Stimulated activated CD4-positive, alpha-beta T cell treated with anti-CD3 and anti-CD28 coated beads, TNF-alpha, amount 100 ng/mL, for 4 hours (primary cell): ENCODE data around the gene ALDH3B2.
"Not testable (repeated sequence)": the region's sequence is repeated elsewhere in the genome, so short reads cannot be mapped to it uniquely, and the experiment has no call there.

Experiments used
- DNase-seq, 3 experiments: peaks; one replicate each; pipeline ENCODE4 v3.0.0-alpha.2; 2020; ENCODE audit warnings: low read depth in 3 of 3

Gene ALDH3B2

GRCh38 chr11:67685641-67686332 lies 11.4 kb upstream of the ALDH3B2 start:
- DNase-seq: not testable (repeated sequence)

- DNase-seq: not testable (repeated sequence)
Observed at GRCh38 chr11:67682126-67683034, 8.0 kb upstream of the ALDH3B2 start.

GRCh38 chr11:67680696-67681470 lies 6.5 kb upstream of the ALDH3B2 start:
- no peak for DNase-seq

- no peak for DNase-seq
Observed at GRCh38 chr11:67675058-67675747, 780 bp upstream of the ALDH3B2 start.

- no peak for DNase-seq
Observed at GRCh38 chr11:67673902-67674301, 521 bp downstream of the ALDH3B2 start.

- DNase-seq: no peak
Observed at GRCh38 chr11:67673358-67673757, 1.1 kb downstream of the ALDH3B2 start.

- no peak for DNase-seq
Observed at GRCh38 chr11:67671211-67671520, 3.3 kb downstream of the ALDH3B2 start.

- no peak for DNase-seq
Observed at GRCh38 chr11:67670316-67671210, 3.9 kb downstream of the ALDH3B2 start.

DNA sequence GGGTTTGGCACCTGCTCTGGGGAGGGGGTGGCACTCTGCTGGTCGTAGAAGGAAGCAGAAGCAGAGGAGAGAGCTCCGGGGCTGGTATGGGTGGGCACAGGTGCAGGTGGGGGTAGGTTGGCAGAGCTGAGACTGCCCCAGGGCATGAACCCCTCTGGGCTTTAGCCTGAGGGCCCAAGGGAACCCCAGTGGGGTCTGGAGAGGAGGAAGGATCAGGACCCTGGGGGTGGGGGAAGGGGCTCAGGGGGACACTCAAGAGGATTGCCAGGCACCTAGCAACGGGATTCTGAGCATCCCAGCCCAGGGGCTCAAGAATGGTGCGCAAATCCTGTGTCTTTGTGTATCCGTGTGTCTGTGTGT lies 6.3 kb downstream of the ALDH3B2 start:
- DNase-seq: no peak

DNA sequence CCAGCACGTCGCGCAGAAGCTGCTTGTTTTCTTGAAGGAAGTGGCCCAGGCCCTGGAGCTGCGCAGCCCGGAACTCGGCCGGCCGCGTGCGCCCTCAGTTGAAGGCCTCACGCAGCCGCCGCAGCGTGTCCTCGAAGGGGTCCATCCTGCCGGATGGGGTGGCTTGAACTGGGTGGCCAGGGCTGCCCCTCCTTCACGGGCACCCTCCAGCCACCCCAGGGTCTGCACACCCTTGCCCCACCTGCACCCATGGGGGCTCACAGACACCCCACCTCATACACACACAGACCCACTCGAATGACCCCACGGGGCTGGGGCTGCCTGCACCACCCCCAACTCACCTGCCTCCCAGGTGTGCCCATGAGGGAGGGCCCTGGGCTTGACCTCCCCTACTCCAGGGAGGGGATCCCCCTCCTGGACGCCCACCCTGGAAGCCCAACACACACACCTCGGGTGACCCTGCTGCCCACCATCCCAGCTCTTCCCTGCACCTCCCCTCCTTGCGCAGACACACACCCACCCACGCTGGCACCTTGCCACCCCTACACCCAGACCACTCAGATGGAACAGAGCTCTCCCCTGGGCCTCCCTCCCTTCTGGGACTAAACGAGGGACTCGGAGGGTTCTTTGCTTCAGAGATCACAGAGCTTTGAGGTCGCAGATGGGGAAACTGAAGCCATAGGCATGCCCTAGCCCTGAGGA lies 6.8 kb downstream of the ALDH3B2 start:
- DNase-seq: no peak

- DNase-seq: no peak
Observed at GRCh38 chr11:67666676-67667489, 7.5 kb downstream of the ALDH3B2 start.

DNA sequence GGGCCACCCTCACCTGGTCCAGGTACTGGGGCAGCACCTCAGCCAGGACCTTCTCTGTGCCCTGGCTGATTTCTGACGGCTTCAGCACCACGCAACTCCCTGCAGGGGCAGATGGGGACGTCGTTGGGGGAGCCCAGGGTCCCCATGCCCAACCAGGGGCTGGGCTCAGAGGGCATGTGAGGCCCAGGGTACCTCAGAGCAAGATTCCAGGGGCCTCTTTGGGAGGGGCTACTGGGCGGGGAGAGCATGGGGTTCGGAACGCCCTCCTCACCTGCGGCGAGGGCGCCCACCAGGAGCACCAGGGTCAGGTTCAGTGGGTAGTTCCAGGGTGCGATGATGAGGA lies 8.1 kb downstream of the ALDH3B2 start:
- no peak for DNase-seq

DNA sequence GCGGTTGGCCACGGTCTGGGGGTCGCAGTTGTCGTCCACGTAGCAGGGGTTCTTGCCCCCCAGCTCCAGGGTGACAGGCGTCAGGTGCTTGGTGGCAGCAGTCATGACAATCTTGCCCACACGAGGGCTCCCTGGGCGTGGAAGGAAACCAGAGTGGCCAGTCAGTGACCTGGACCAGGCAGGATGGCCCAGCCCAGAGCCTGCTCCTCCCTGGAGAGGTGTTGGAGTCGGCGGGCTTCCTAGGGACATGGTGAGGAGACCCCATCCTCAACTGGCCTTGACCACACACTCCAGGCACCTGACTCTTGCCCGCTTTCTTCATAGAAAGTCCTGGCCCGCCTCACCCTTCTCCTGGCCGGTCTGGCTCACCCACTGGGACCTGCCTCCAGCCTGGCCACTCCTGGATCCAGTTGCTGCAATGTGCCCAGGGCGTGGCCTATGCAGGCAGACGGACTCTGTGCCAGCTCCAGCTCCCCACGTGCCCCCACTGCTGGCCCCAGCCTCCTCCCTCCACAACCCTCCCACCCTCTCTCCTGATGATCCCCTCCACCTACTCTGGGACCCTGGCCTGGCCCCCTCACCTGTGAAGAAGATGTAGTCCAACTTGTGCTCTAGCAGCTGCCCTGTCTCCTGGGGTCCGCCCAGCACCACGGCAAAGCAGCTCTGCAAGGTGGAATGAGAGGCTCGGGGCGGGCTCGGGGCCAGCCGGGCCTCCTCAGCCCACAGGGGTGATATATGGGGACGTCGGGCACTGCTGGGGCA lies 8.7 kb downstream of the ALDH3B2 start:
- no peak for DNase-seq

- DNase-seq: no peak
Observed at GRCh38 chr11:67664696-67665540, 9.5 kb downstream of the ALDH3B2 start.

DNA sequence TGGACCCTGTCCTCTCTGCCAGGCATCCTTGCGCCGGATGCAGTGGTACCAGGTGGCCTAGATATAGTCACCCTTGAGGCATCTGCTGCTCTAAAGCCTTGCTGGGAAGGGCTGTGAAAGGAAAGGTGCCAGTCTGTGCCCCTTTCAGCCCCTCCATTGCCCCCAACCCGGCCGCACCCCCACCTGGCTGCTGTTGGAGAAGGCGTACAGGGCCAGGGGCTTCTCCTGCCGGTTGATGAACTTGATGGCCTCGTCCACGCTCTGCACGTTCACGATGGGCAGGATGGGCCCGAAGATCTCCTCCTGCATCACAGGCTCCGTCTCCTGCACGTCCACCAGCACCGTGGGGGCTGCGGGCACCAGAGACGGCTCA lies 10.2 kb downstream of the ALDH3B2 start:
- DNase-seq: no peak

DNA sequence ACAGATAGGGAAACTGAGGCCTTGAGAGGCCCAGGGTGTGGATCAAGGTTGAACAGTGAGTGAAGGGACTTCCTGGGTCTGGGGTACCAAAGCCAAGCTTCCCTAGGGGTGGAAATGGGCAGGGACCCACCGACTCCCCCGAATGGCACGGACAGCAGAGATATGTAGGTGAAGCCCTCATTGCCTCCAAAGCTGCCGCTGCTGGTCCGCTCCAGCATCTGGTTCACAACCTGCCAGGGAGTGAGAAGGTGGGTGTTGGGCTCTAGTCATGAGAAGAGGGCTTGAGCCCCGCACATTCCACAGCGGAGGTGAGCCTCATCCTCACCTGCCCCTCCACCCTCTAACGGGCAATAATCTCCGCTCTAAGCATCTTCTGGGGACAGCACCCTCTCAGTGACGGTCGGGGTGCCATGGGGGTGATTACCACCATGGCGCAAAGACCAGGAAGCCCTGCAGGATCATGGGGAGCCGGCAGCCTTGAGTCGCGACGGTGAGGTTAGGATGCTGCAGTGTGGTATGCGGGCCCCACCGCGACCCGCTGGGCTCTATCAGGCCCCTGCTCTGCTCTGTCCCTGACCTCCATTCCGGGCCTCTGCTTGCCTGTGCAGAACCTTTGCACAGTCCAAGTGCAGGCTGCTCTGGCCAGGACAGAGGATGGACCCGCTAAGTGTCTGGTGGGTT lies 10.8 kb downstream of the ALDH3B2 start:
- DNase-seq: no peak

GRCh38 chr11:67662835-67663531 lies 11.4 kb downstream of the ALDH3B2 start:
- no peak for DNase-seq
